Activated T-helper 9 cell treated with anti-CD3 and anti-CD28 coated beads, Interleukin-2, amount 50 U/mL, for 16 hours (primary cell): ENCODE results near the gene ZNF827.

Experiments used
- DNase-seq: peaks from one replicate; pipeline ENCODE4 v3.0.0-alpha.2; 2020; ENCODE audit warnings: low read depth

ZNF827 gene

GRCh38 chr4:145891958-145892357 lies 46.7 kb downstream of the ZNF827 start:
- DNase-seq: no peak

- no peak for DNase-seq
These were observed 47.9 kb downstream of the ZNF827 start for GRCh38 chr4:145890689-145891088.

GRCh38 chr4:145888393-145888792 lies 50.2 kb downstream of the ZNF827 start:
- no peak for DNase-seq

- DNase-seq: no peak
These were observed 51.2 kb downstream of the ZNF827 start for GRCh38 chr4:145887241-145887991.

- no peak for DNase-seq
These were observed 51.8 kb downstream of the ZNF827 start for GRCh38 chr4:145886871-145887240.

- no peak for DNase-seq
These were observed 53.0 kb downstream of the ZNF827 start for GRCh38 chr4:145885666-145886065.

- no peak for DNase-seq
These were observed 53.8 kb downstream of the ZNF827 start for GRCh38 chr4:145884775-145885174.

GRCh38 chr4:145883101-145883694 lies 55.4 kb downstream of the ZNF827 start:
- DNase-seq: no peak

GRCh38 chr4:145882604-145883003 lies 56.0 kb downstream of the ZNF827 start:
- no peak for DNase-seq

- no peak for DNase-seq
These were observed 56.6 kb downstream of the ZNF827 start for GRCh38 chr4:145881989-145882388.

- no peak for DNase-seq
These were observed 57.0 kb downstream of the ZNF827 start for GRCh38 chr4:145881576-145881975.

- DNase-seq: no peak
These were observed 58.2 kb downstream of the ZNF827 start for GRCh38 chr4:145880355-145880960.

GRCh38 chr4:145879598-145879997 lies 59.0 kb downstream of the ZNF827 start:
- DNase-seq: no peak

- no peak for DNase-seq
These were observed 59.9 kb downstream of the ZNF827 start for GRCh38 chr4:145878501-145879435.

GRCh38 chr4:145876531-145877180 lies 62.0 kb downstream of the ZNF827 start:
- DNase-seq: no peak

GRCh38 chr4:145873901-145874300 lies 64.7 kb downstream of the ZNF827 start:
- DNase-seq: no peak

- no peak for DNase-seq
These were observed 67.4 kb downstream of the ZNF827 start for GRCh38 chr4:145871209-145871608.

- DNase-seq: no peak
These were observed 68.2 kb downstream of the ZNF827 start for GRCh38 chr4:145870155-145871020.

GRCh38 chr4:145868637-145869409 lies 69.8 kb downstream of the ZNF827 start:
- no peak for DNase-seq

GRCh38 chr4:145867406-145867805 lies 71.2 kb downstream of the ZNF827 start:
- no peak for DNase-seq
